HUES6 (cell line): ENCODE results near the gene DSEL.

Source experiments
- H3K27ac ChIP-seq: 2 replicates; pipeline ENCODE4 v1.7.0; 2013; ENCODE audit warnings: low read depth, mild to moderate bottlenecking, low read length, inconsistent platforms
- H3K27me3 ChIP-seq: 2 replicates; pipeline ENCODE4 v1.6.1; 2013; ENCODE audit warnings: low read length; ENCODE audit not compliant: control insufficient read depth, insufficient read depth
- H3K36me3 ChIP-seq: 2 replicates; pipeline ENCODE4 v1.6.1; 2013; ENCODE audit warnings: low read length; ENCODE audit not compliant: control insufficient read depth, insufficient read depth
- H3K4me1 ChIP-seq: 2 replicates; pipeline ENCODE4 v1.6.1; 2013; ENCODE audit warnings: low read length; ENCODE audit not compliant: control insufficient read depth, insufficient read depth
- H3K4me3 ChIP-seq: 2 replicates; pipeline ENCODE4 v1.5.1; 2013; ENCODE audit warnings: low read depth, low read length
- H3K9ac ChIP-seq: one replicate; pipeline ENCODE4 v1.6.1; 2013; ENCODE audit warnings: mild to moderate bottlenecking, low read length
- H3K9me3 ChIP-seq: 2 replicates; pipeline ENCODE4 v1.6.1; 2013; ENCODE audit warnings: low read depth, low read length; ENCODE audit not compliant: control insufficient read depth, insufficient read depth

Gene DSEL

DNA sequence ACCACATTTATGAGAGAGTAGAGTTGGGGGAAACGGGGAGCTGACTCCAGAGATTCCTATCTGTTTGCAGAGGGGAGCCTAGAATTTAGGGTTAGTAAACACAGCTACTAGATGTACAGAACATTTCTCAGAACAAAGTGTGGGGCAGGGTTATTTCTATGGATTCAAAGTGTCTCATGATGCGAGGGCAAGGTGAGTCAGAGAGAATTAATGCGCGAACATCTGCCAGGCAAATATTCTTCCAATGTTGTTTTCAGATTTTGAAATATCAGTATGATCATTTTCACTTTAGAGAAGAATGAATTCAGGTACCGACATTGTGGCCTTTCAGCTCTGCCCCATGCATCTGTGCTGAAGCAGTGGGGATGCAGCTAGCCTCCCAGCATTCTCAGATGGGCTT, 2.0 kb upstream of the DSEL start:
- peaks cover 26% of the 10 kb centered on the region for H3K4me1 ChIP-seq
- no peak overlapping the region for H3K9ac ChIP-seq
- peaks cover 5% of the 10 kb centered on the region; the same call in 1 of the 2 replicates for H3K9me3 ChIP-seq
- H3K27ac ChIP-seq = no peak overlapping the region
- H3K36me3 ChIP-seq = peaks cover 15% of the 10 kb centered on the region
- H3K4me3 ChIP-seq = no peak overlapping the region
- H3K27me3 ChIP-seq = no peaks in the 10 kb centered on the region

GRCh38 chr18:67517444-67517765, 885 bp upstream of the DSEL start:
- Histone ChIP-seq H3K4me3 (peak overlapping the region; percentile 82), H3K9ac (peak overlapping the region; percentile 57), H3K36me3 (peaks cover 27% of the 10 kb centered on the region), H3K9me3 (peaks cover 6% of the 10 kb centered on the region; the same call in 1 of the 2 replicates), H3K4me1 (peaks cover 26% of the 10 kb centered on the region), H3K27ac (no peak overlapping the region), H3K27me3 (no peaks in the 10 kb centered on the region)

DNA sequence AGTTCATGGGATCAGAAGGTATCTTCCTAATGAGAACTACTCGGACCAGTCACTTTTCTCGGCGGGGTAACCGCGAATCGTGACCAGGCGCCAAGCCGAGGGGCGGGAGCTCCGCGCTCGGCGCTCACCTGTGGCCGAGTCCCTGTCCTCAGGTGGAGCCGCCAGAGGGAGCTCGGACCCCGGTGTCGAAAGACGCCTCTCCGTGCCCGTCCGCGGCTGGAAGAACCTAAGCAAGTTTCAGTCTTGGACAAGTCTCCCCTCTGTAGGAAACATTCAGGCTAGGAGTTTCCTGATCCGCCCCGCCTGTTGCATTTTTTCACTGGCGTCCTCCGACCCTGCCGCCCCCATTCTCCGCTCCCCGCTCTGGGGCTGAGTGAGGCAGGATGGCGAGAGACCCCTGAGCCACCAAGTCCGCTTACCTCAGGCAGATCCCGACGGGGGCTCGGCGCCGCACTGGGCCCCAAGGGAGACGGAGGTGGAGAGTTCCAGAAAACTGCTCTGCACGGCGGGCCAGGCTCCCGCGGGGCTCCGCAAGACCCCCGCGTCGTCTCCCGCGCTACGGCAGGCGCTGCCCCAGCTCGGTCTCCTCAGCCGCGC, 480 bp downstream of the DSEL start:
- H3K27ac ChIP-seq = no peak overlapping the region; the same call in 1 of the 2 replicates
- H3K9me3 ChIP-seq = peaks cover 10% of the 10 kb centered on the region; the same call in 1 of the 2 replicates
- no peaks in the 10 kb centered on the region for H3K27me3 ChIP-seq
- peak overlapping the region; percentile 86 for H3K9ac ChIP-seq
- peaks cover 26% of the 10 kb centered on the region for H3K4me1 ChIP-seq
- peaks cover 40% of the 10 kb centered on the region for H3K36me3 ChIP-seq
- H3K4me3 ChIP-seq = peak overlapping the region; percentile 87

GRCh38 chr18:67514901-67515540, 1.5 kb downstream of the DSEL start:
- H3K9ac ChIP-seq = peak overlapping the region; percentile 86
- H3K9me3 ChIP-seq = peaks cover 10% of the 10 kb centered on the region; the same call in 1 of the 2 replicates
- H3K36me3 ChIP-seq = peaks cover 50% of the 10 kb centered on the region
- no peaks in the 10 kb centered on the region for H3K27me3 ChIP-seq
- H3K27ac ChIP-seq = no peak overlapping the region
- peaks cover 22% of the 10 kb centered on the region for H3K4me1 ChIP-seq
- H3K4me3 ChIP-seq = peak overlapping the region; percentile 87

DNA sequence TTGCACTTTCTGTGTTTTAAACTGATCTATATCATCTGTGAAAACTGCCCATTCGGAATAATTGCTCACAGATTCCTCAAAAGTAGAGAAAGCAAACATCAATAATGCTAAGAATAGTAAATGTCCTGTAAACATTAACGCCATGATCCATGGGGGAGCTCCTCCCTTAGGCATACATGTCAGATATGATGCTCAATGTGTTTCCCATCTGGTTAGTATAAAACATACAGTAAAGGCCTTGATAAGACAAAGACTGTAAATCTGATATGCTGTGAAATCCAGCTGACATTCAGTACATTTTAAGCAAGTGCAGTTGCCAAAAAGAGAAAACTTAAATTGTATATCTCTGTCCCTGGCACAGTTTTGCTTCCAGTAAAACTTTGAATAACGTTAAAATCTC, 2.1 kb downstream of the DSEL start:
- H3K27me3 ChIP-seq = no peaks in the 10 kb centered on the region
- peak overlapping the region; percentile 87 for H3K4me3 ChIP-seq
- H3K9ac ChIP-seq = no peak overlapping the region
- peaks cover 10% of the 10 kb centered on the region; the same call in 1 of the 2 replicates for H3K9me3 ChIP-seq
- peaks cover 54% of the 10 kb centered on the region for H3K36me3 ChIP-seq
- no peak overlapping the region for H3K27ac ChIP-seq
- H3K4me1 ChIP-seq = peaks cover 17% of the 10 kb centered on the region

DNA sequence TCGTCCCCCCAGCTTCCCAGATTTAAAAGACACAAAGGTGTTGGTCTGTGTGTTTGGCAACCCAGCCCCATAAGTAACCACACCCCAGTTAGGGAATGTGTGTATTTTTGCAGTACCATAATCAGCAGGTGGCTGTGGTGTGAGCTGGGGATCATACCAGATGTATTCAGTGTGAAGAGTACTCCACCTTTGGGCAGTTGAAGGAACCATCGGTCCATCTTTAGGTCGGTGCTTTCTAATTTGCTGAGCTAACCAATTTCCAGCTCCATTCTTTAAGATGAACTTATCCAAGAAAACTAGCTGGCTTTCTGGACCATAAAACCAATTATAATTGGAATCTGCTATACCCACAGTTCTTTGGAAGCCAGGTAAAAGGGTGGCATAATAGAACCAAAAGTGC, 3.2 kb downstream of the DSEL start:
- Histone ChIP-seq H3K27ac (no peak overlapping the region), H3K27me3 (no peaks in the 10 kb centered on the region), H3K4me1 (peaks cover 16% of the 10 kb centered on the region), H3K36me3 (peaks cover 59% of the 10 kb centered on the region), H3K9ac (no peak overlapping the region), H3K9me3 (peaks cover 14% of the 10 kb centered on the region; the same call in 1 of the 2 replicates), H3K4me3 (no peak overlapping the region)

DNA sequence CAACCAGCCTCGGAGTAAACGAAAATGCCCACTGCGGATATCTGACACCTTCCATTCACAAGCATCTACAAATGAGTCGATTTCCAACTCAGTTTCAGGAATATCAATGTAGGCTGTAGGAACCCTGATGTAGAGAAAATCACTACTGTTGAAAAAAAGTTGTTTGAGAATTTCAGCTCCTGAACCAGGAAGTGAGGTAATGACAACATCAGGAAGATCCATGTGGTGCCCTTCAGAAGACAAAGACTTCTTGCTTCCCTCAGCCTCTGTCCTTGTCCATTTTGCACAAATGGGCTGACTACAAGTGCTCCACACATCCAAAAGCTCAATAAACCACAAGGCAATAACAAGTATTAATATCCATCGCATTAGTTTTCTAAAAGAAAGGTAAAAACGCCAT, 4.7 kb downstream of the DSEL start:
- Histone ChIP-seq H3K27me3 (no peaks in the 10 kb centered on the region), H3K9me3 (peaks cover 14% of the 10 kb centered on the region; the same call in 1 of the 2 replicates), H3K4me3 (no peak overlapping the region), H3K36me3 (peaks cover 62% of the 10 kb centered on the region), H3K4me1 (0 out of 2 replicates have a peak, but pooled peaks cover 6% of the 10 kb centered on the region), H3K9ac (no peak overlapping the region), H3K27ac (no peak overlapping the region)

GRCh38 chr18:67510831-67511230, 5.7 kb downstream of the DSEL start:
- Histone ChIP-seq H3K4me1 (0 out of 2 replicates have a peak, but pooled peaks cover 6% of the 10 kb centered on the region), H3K27me3 (no peaks in the 10 kb centered on the region), H3K27ac (no peak overlapping the region), H3K36me3 (peaks cover 62% of the 10 kb centered on the region), H3K9me3 (peaks cover 14% of the 10 kb centered on the region; the same call in 1 of the 2 replicates), H3K9ac (no peak overlapping the region), H3K4me3 (no peak overlapping the region)

- H3K9me3 ChIP-seq = peaks cover 14% of the 10 kb centered on the region; the same call in 1 of the 2 replicates
- no peak overlapping the region for H3K4me3 ChIP-seq
- peaks cover 8% of the 10 kb centered on the region for H3K4me1 ChIP-seq
- H3K27ac ChIP-seq = no peak overlapping the region
- H3K27me3 ChIP-seq = no peaks in the 10 kb centered on the region
- H3K9ac ChIP-seq = no peak overlapping the region
- peaks cover 59% of the 10 kb centered on the region for H3K36me3 ChIP-seq
These were observed 6.7 kb downstream of the DSEL start for GRCh38 chr18:67509741-67510391.

DNA sequence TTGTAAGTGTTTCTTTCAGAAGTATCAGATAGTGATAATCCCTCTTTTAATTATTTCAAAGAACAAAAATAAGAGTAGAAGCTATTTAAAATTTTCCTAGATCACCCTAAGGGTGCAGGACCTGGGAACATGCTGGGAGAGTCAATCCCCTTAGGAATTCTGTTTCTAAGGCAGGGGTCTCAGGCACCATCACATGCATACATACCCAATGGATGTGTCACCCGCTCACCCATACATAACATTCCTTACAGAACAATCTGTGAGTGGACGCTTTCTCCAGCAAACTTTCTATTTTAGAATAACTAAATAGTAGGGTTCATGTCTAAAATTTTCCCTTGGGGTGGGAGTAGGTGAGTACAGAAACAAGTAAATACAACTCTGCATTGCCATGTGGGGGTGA, 8.4 kb downstream of the DSEL start:
- H3K4me3 ChIP-seq = no peak overlapping the region
- H3K9ac ChIP-seq = no peak overlapping the region
- peaks cover 15% of the 10 kb centered on the region for H3K4me1 ChIP-seq
- peaks cover 8% of the 10 kb centered on the region; the same call in 1 of the 2 replicates for H3K9me3 ChIP-seq
- H3K27me3 ChIP-seq = no peaks in the 10 kb centered on the region
- H3K36me3 ChIP-seq = peaks cover 42% of the 10 kb centered on the region
- H3K27ac ChIP-seq = peak overlapping the region; percentile 23; the same call in 1 of the 2 replicates

DNA sequence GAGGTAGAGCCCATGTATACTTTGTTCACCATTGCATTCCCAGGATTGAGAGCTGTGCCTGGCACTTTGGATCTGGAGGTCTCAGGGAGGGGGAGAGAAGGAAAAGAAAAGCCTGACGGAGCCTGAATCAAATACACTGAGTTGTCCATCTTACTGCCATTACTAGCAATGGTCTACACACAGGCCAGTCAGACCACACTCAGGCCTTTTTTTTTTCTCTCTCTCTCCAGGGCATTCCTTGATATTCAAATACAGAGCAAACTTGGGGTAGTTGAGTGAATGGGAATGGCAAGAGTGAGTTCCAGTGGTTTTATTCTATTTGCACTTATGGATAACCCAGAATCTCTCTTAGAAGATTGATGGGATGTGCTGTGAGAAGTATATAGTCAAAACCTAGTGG, 11.8 kb downstream of the DSEL start:
- Histone ChIP-seq H3K36me3 (peaks cover 9% of the 10 kb centered on the region), H3K9ac (no peak overlapping the region), H3K27ac (no peak overlapping the region), H3K4me1 (peaks cover 15% of the 10 kb centered on the region), H3K4me3 (no peak overlapping the region), H3K9me3 (peaks cover 4% of the 10 kb centered on the region; the same call in 1 of the 2 replicates), H3K27me3 (no peaks in the 10 kb centered on the region)
